A549 (cell line): ENCODE measurements around the gene SPDYC. TPM values are rescaled to one million over a fixed set of nuclear protein-coding genes. Genes with fewer than 3 reads are reported as not detected.

Experiments
- BHLHE40 ChIP-seq: IDR thresholded peaks from 2 replicates; pipeline ENCODE4 v1.6.1; 2012; ENCODE audit warnings: low read depth, low read length, inconsistent platforms
- CBX2 ChIP-seq: fragments of 200-600 bp; sonication (generic); IDR thresholded peaks from 2 replicates; pipeline ENCODE4 v1.6.1; 2016; ENCODE audit warnings: low read depth, mild to moderate bottlenecking, borderline replicate concordance
- CHD2 ChIP-seq: fragments of 150-350 bp; IDR thresholded peaks from 2 replicates; pipeline ENCODE4 v1.6.1; 2014; ENCODE audit warnings: low read length; ENCODE audit not compliant: partially characterized antibody
- EHMT2 ChIP-seq: fragments of 200-600 bp; sonication (generic); IDR thresholded peaks from 2 replicates; pipeline ENCODE4 v1.6.1; 2016; ENCODE audit warnings: antibody characterized with exemption, low read depth, mild to moderate bottlenecking, moderate library complexity
- ESRRA ChIP-seq: fragments of 150-350 bp; IDR thresholded peaks from 2 replicates; pipeline ENCODE4 v1.6.1; 2014; ENCODE audit warnings: mild to moderate bottlenecking, low read length, borderline replicate concordance
- FOSB ChIP-seq: fragments of 250-450 bp; sonication (Bioruptor Pico); IDR thresholded peaks from 2 replicates; pipeline ENCODE4 v1.5.0; 2020; ENCODE audit warnings: mild to moderate bottlenecking, moderate library complexity
- FOSL2 ChIP-seq, 2 experiments: fragments of 450-650 bp in 1 of 2; fragments of >200 bp in 1 of 2; sonication (Bioruptor Twin) in 1 of 2; formaldehyde crosslinking; IDR thresholded peaks; 2 replicates each; pipeline versions ENCODE4 v1.5.0 to v1.6.1; 2016 to 2020; ENCODE audit warnings: mild to moderate bottlenecking in 1 of 2, moderate library complexity in 1 of 2
- FOXS1 ChIP-seq: fragments of 250-450 bp; sonication (Bioruptor Pico); IDR thresholded peaks from 2 replicates; pipeline ENCODE4 v1.5.0; 2020; ENCODE audit warnings: mild to moderate bottlenecking, moderate library complexity
- GATA3 ChIP-seq: IDR thresholded peaks from 2 replicates; pipeline ENCODE4 v1.6.1; 2012; ENCODE audit warnings: borderline replicate concordance
- HDAC2 ChIP-seq: fragments of 200-600 bp; sonication (generic); IDR thresholded peaks from 2 replicates; pipeline ENCODE4 v1.6.1; 2016
- HEYL ChIP-seq: fragments of 250-450 bp; sonication (Bioruptor Pico); IDR thresholded peaks from 2 replicates; pipeline ENCODE4 v1.8.0; 2021; ENCODE audit warnings: mild to moderate bottlenecking, moderate library complexity
- HOXA7 ChIP-seq: fragments of 250-450 bp; sonication (Bioruptor Pico); IDR thresholded peaks from 2 replicates; pipeline ENCODE4 v1.5.0; 2020; ENCODE audit warnings: mild to moderate bottlenecking, moderate library complexity
- JUNB ChIP-seq: fragments of >200 bp; sonication (Bioruptor Twin); formaldehyde crosslinking; IDR thresholded peaks from 2 replicates; pipeline ENCODE4 v1.6.1; 2016
- KDM1A ChIP-seq: fragments of 200-600 bp; sonication (generic); IDR thresholded peaks from 2 replicates; pipeline ENCODE4 v1.6.1; 2016; ENCODE audit warnings: low read depth, mild to moderate bottlenecking
- KDM5A ChIP-seq: fragments of 200-600 bp; sonication (generic); IDR thresholded peaks from 2 replicates; pipeline ENCODE4 v1.6.1; 2016; ENCODE audit warnings: antibody characterized with exemption, mild to moderate bottlenecking
- MAFK ChIP-seq: fragments of 450-650 bp; IDR thresholded peaks from 2 replicates; pipeline ENCODE4 v1.6.1; 2014; ENCODE audit not compliant: partially characterized antibody
- MAZ ChIP-seq: fragments of 150-350 bp; IDR thresholded peaks from 2 replicates; pipeline ENCODE4 v1.6.1; 2014; ENCODE audit warnings: antibody characterized with exemption, low read depth, low read length, borderline replicate concordance
- MYC ChIP-seq: IDR thresholded peaks from 2 replicates; pipeline ENCODE4 v1.6.1; 2012; ENCODE audit warnings: mild to moderate bottlenecking, inconsistent platforms, low read length, improper control_type of control experiment, borderline replicate concordance
- NFE2L2 ChIP-seq: fragments of 150-350 bp; conservative IDR thresholded peaks from 2 replicates; pipeline ENCODE4 v1.6.1; 2014; ENCODE audit warnings: low read length
- NPAS2 ChIP-seq: fragments of 250-450 bp; sonication (Bioruptor Pico); IDR thresholded peaks from 2 replicates; pipeline ENCODE4 v1.8.0; 2022; ENCODE audit warnings: mild to moderate bottlenecking, moderate library complexity, borderline replicate concordance
- NR3C1 ChIP-seq: fragments of >200 bp; sonication (Bioruptor Twin); formaldehyde crosslinking; IDR thresholded peaks from 3 replicates; pipeline ENCODE4 v1.6.1; 2017
- PHF8 ChIP-seq: fragments of 200-600 bp; sonication (generic); IDR thresholded peaks from 2 replicates; pipeline ENCODE4 v1.6.1; 2016; ENCODE audit warnings: low read depth, mild to moderate bottlenecking, antibody characterized with exemption, moderate library complexity, borderline replicate concordance
- RARB ChIP-seq: fragments of 250-450 bp; sonication (Bioruptor Pico); IDR thresholded peaks from 2 replicates; pipeline ENCODE4 v1.8.0; 2021; ENCODE audit warnings: mild to moderate bottlenecking, moderate library complexity
- RCOR1 ChIP-seq: fragments of 150-350 bp; IDR thresholded peaks from 2 replicates; pipeline ENCODE4 v1.6.1; 2014; ENCODE audit warnings: antibody characterized with exemption, low read length, low read depth
- RFX5 ChIP-seq: fragments of 450-650 bp; IDR thresholded peaks from 2 replicates; pipeline ENCODE4 v1.7.1; 2014; ENCODE audit warnings: antibody characterized with exemption, mild to moderate bottlenecking, moderate library complexity
- RNF2 ChIP-seq: fragments of 200-600 bp; sonication (generic); IDR thresholded peaks from 2 replicates; pipeline ENCODE4 v1.6.1; 2016; ENCODE audit warnings: low read depth, mild to moderate bottlenecking, antibody characterized with exemption, moderate library complexity, borderline replicate concordance
- SREBF2 ChIP-seq: fragments of 450-650 bp; IDR thresholded peaks from 2 replicates; pipeline ENCODE4 v1.6.1; 2014; ENCODE audit warnings: mild to moderate bottlenecking, moderate library complexity
- TFCP2L1 ChIP-seq: fragments of 250-450 bp; sonication (Bioruptor Pico); IDR thresholded peaks from 2 replicates; pipeline ENCODE4 v1.5.0; 2021; ENCODE audit warnings: mild to moderate bottlenecking
- TP53 ChIP-seq: fragments of 250-450 bp; sonication (Bioruptor Pico); IDR thresholded peaks from 2 replicates; pipeline ENCODE4 v1.5.0; 2021; ENCODE audit warnings: mild to moderate bottlenecking, moderate library complexity
- ZC3H11A ChIP-seq: fragments of 450-650 bp; IDR thresholded peaks from 2 replicates; pipeline ENCODE4 v1.6.1; 2014; ENCODE audit warnings: antibody characterized with exemption, mild to moderate bottlenecking
- ZSCAN20 ChIP-seq: fragments of 250-450 bp; sonication (Bioruptor Pico); IDR thresholded peaks from 2 replicates; pipeline ENCODE4 v1.8.0; 2022; ENCODE audit warnings: mild to moderate bottlenecking, moderate library complexity
- polyA plus RNA-seq, 4 experiments: library from polyadenylated mRNA; depleted of rRNA in 3 of 4; stranded (reverse); fragments of >200 nt; fragmentation: RNase III in 1 of 4; extraction: RNeasy Plus Mini Kit Qiagen cat#74134 plus additional on column Dnase treatment in 1 of 4; gene quantifications; 2 replicates in 3 of 4; 3 replicates in 1 of 4; pipeline ENCODE4 v1.2.3, GENCODE V29; 2011 to 2017
- TF ChIP-seq, protein P1 (sequence below): IDR thresholded peaks from 2 replicates; pipeline ENCODE4 v1.6.1; 2012
- TF ChIP-seq, protein P2 (sequence below): IDR thresholded peaks from 2 replicates; pipeline ENCODE4 v1.6.1; 2012
- TF ChIP-seq, protein P3 (sequence below): fragments of 200-600 bp; sonication (generic); IDR thresholded peaks from 2 replicates; pipeline ENCODE4 v1.6.1; 2016; ENCODE audit warnings: antibody characterized with exemption, mild to moderate bottlenecking, moderate library complexity
- TF ChIP-seq, protein P4 (sequence below): fragments of >200 bp; sonication (Bioruptor Twin); formaldehyde crosslinking; IDR thresholded peaks from 3 replicates; pipeline ENCODE4 v1.5.1; 2016
- TF ChIP-seq, protein P5 (sequence below): fragments of 150-350 bp; IDR thresholded peaks from 2 replicates; pipeline ENCODE4 v1.6.1; 2014; ENCODE audit warnings: low read depth, mild to moderate bottlenecking, low read length

SPDYC gene
- polyA plus RNA-seq, 2 of the 4 experiments (the other 2 are of a cell fraction) = not detected

DNA sequence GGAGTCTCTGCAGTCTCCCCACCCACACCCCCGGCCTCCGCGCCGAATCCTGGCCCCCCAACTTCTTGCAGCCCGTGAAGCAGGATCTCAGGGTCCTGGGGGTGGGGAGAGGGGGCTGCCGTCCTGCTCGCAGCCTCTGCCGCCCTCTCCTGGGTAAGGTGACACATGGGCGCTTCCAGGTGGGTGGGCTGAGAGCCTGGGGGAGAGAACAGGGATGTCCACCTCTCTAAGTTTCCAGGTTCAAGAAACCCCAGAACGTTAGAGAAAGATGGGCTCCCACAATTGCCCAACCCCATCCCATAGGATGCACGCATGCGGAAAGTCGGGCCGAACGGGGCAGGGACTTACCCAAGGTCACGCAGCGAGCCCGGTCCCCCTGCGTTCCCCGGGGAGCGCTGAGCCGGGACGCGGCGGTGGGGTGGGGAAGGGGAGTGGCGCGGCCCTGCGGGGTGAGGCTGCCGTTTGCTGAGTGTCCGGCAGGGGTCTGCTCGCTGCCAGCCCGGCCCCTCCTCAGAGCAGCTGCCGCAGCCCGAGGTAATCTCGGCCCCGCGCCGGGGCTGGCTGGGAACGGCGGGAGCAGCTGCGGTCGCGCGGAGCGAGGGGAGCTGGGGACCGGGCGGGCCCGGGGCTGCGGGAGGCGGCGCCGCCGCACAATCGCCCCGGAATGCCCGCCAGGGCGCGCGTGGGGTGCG, 11.0 kb downstream of the SPDYC start (continued):
- TF ChIP-seq RCOR1 (no peak), HDAC2 (no peak), TFCP2L1 (CRISPR knock-in tag) (no peak), ESRRA (no peak), ZC3H11A (no peak), BHLHE40 (no peak), MAZ (0 out of 2 replicates have a peak, but pooled peaks have one; percentile 18), MYC (no peak), TP53 (CRISPR knock-in tag) (no peak), CBX2 (no peak), RFX5 (no peak), CHD2 (no peak), FOSB (CRISPR knock-in tag) (no peak), RARB (CRISPR knock-in tag) (no peak), KDM1A (no peak), HOXA7 (CRISPR knock-in tag) (no peak), JUNB (no peak), HEYL (CRISPR knock-in tag) (no peak), MAFK (no peak), SREBF2 (no peak), NFE2L2 (no peak), ZSCAN20 (CRISPR knock-in tag) (no peak), NR3C1 (no peak), GATA3 (no peak), FOSL2 (IDR thresholded peaks at IDR 0.05) (no peak), FOSL2 (CRISPR knock-in tag; IDR thresholded peaks at IDR 0.05) (no peak), PHF8 (peak; percentile 62; the same call in 1 of the 2 replicates), EHMT2 (no peak), NPAS2 (no peak), FOXS1 (CRISPR knock-in tag) (no peak), RNF2 (no peak), KDM5A (peak; percentile 83)
- TF ChIP-seq, protein P1, sequence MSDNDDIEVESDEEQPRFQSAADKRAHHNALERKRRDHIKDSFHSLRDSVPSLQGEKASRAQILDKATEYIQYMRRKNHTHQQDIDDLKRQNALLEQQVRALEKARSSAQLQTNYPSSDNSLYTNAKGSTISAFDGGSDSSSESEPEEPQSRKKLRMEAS = peak; percentile 56
- TF ChIP-seq, protein P2, sequence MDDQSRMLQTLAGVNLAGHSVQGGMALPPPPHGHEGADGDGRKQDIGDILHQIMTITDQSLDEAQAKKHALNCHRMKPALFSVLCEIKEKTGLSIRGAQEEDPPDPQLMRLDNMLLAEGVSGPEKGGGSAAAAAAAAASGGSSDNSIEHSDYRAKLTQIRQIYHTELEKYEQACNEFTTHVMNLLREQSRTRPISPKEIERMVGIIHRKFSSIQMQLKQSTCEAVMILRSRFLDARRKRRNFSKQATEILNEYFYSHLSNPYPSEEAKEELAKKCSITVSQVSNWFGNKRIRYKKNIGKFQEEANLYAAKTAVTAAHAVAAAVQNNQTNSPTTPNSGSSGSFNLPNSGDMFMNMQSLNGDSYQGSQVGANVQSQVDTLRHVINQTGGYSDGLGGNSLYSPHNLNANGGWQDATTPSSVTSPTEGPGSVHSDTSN = no peak
- TF ChIP-seq, protein P3, sequence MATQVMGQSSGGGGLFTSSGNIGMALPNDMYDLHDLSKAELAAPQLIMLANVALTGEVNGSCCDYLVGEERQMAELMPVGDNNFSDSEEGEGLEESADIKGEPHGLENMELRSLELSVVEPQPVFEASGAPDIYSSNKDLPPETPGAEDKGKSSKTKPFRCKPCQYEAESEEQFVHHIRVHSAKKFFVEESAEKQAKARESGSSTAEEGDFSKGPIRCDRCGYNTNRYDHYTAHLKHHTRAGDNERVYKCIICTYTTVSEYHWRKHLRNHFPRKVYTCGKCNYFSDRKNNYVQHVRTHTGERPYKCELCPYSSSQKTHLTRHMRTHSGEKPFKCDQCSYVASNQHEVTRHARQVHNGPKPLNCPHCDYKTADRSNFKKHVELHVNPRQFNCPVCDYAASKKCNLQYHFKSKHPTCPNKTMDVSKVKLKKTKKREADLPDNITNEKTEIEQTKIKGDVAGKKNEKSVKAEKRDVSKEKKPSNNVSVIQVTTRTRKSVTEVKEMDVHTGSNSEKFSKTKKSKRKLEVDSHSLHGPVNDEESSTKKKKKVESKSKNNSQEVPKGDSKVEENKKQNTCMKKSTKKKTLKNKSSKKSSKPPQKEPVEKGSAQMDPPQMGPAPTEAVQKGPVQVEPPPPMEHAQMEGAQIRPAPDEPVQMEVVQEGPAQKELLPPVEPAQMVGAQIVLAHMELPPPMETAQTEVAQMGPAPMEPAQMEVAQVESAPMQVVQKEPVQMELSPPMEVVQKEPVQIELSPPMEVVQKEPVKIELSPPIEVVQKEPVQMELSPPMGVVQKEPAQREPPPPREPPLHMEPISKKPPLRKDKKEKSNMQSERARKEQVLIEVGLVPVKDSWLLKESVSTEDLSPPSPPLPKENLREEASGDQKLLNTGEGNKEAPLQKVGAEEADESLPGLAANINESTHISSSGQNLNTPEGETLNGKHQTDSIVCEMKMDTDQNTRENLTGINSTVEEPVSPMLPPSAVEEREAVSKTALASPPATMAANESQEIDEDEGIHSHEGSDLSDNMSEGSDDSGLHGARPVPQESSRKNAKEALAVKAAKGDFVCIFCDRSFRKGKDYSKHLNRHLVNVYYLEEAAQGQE = peak; percentile 75
- TF ChIP-seq, protein P4, sequence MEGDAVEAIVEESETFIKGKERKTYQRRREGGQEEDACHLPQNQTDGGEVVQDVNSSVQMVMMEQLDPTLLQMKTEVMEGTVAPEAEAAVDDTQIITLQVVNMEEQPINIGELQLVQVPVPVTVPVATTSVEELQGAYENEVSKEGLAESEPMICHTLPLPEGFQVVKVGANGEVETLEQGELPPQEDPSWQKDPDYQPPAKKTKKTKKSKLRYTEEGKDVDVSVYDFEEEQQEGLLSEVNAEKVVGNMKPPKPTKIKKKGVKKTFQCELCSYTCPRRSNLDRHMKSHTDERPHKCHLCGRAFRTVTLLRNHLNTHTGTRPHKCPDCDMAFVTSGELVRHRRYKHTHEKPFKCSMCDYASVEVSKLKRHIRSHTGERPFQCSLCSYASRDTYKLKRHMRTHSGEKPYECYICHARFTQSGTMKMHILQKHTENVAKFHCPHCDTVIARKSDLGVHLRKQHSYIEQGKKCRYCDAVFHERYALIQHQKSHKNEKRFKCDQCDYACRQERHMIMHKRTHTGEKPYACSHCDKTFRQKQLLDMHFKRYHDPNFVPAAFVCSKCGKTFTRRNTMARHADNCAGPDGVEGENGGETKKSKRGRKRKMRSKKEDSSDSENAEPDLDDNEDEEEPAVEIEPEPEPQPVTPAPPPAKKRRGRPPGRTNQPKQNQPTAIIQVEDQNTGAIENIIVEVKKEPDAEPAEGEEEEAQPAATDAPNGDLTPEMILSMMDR = peak; percentile 52
- TF ChIP-seq, protein P5, sequence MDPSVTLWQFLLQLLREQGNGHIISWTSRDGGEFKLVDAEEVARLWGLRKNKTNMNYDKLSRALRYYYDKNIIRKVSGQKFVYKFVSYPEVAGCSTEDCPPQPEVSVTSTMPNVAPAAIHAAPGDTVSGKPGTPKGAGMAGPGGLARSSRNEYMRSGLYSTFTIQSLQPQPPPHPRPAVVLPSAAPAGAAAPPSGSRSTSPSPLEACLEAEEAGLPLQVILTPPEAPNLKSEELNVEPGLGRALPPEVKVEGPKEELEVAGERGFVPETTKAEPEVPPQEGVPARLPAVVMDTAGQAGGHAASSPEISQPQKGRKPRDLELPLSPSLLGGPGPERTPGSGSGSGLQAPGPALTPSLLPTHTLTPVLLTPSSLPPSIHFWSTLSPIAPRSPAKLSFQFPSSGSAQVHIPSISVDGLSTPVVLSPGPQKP = no peak
